Fibroblast of pulmonary artery (primary cell): ENCODE results near the gene DNTT.

Experiments
- DNase-seq: peaks from one replicate; pipeline ENCODE4 v3.0.0-alpha.2; 2010; ENCODE audit warnings: low read depth
- H3K4me3 ChIP-seq: replicated peaks from 2 replicates; pipeline ENCODE4 v1.5.1; 2011; ENCODE audit warnings: low read depth, mild to moderate bottlenecking, control low read depth, low read length, moderate library complexity
- TF ChIP-seq, protein P1 (sequence below): IDR thresholded peaks from 2 replicates; pipeline ENCODE4 v1.5.1; 2011; ENCODE audit warnings: mild to moderate bottlenecking, control low read depth, low read length, inconsistent platforms; ENCODE audit errors: missing control alignments

Gene DNTT

DNA sequence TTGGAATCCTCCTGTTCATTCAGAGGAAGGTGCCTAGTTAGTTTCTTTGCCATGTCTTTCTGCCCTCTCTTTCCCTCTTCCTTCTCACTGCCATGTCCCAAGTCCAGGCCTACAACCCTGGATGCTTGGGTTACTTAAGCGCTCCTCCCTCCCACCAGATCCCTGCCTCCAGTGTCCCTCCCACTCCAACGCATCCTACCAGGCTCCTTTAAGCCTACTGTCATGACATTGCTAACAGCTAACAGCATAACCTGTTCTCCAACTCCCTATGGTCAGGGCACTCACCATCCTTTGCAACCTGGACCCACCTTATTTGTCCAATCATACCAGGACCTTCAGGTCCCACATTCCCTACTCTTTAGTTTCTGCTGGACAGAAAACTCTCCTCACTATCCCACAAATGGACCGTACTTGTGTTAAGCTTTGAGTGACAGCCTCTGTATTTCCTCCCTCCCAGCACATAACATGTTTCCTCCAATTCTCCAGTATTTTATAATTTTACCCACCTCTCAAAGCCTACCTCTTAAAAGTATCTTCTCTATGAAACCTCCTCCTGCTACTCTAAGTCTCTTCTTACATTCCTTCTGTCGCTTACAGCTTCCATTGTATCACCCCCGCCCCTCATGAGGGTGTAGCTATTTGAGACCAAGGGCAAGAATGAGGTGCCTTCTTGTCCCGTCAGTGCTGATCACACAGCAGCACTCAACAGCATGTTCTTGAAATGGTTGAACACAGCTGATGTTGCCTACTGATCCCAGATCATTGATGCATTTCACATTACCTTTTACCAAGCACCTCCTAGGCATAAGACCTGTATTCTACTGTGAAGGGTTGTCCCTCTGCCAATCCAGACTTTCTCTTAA is 34.6 kb upstream of the DNTT start:
- H3K4me3 ChIP-seq = no peak overlapping the region
- no peak for DNase-seq
- TF ChIP-seq, protein P1, sequence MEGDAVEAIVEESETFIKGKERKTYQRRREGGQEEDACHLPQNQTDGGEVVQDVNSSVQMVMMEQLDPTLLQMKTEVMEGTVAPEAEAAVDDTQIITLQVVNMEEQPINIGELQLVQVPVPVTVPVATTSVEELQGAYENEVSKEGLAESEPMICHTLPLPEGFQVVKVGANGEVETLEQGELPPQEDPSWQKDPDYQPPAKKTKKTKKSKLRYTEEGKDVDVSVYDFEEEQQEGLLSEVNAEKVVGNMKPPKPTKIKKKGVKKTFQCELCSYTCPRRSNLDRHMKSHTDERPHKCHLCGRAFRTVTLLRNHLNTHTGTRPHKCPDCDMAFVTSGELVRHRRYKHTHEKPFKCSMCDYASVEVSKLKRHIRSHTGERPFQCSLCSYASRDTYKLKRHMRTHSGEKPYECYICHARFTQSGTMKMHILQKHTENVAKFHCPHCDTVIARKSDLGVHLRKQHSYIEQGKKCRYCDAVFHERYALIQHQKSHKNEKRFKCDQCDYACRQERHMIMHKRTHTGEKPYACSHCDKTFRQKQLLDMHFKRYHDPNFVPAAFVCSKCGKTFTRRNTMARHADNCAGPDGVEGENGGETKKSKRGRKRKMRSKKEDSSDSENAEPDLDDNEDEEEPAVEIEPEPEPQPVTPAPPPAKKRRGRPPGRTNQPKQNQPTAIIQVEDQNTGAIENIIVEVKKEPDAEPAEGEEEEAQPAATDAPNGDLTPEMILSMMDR = no peak

DNA sequence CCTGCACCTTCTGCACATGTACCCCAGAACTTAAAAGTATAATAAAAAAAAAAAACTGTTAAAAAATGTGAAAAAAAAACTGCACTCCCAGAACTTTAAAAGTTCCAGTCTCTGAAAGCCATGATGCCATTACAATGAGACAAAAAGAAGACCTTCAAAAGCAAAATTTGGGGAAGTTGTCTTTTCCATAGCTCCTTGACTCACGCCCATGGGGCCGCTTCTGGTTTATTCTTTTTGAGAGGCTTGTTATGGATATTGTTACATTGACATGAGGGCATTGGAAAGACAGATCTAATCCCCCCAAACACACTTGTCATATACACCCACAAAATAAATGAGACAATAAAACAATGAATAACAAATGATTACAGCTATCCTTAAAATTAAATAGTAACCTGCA is 33.7 kb upstream of the DNTT start:
- TF ChIP-seq, protein P1 = no peak
- no peak for DNase-seq
- H3K4me3 ChIP-seq = no peak overlapping the region

DNA sequence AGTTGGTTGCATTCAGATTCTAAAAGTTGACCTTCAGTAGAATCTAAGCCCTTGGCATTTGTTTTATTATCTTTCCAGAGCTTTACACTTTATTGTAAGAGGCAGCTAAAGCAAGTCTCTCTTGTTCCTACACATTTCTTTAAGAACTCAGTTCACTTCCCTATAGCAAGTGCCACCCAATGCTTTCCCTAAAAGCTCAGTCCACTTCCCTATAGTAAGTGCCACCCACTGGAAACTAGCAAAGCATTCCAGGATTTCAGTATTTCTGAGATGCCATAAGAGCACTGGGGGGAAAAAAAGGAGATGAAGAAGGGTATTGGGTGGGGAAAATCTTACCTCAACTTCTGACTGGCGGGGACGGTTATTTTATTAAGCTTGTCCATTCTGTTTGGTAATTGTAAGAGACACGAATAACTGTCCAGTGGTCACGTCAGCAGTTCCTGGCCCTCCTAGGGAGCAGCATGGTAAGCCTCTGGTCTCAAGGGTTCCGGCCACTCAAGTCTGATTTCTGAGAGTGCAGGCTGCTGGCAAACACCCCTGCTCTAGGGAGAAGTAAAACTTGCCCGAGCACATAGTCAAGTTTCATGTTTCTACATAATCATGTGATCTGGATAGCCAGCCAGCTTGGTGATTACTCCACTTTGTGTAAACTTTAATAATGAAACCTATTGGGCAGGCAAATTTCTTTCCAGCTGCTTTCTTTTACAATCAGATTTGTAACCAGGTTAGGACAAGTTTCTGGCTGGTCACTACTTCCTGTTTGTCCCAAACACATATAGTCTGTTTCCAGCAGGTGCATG is 33.0 kb upstream of the DNTT start, which contains the start of gene BLNK:
BLNK (minus strand) TSS at position 554 of the 800 bp plus-strand sequence; CDS start at position 383, 171 bp downstream.
- TF ChIP-seq, protein P1 = no peak
- H3K4me3 ChIP-seq = no peak within 1 kb of the TSS
- DNase-seq = peak; percentile 2

DNA sequence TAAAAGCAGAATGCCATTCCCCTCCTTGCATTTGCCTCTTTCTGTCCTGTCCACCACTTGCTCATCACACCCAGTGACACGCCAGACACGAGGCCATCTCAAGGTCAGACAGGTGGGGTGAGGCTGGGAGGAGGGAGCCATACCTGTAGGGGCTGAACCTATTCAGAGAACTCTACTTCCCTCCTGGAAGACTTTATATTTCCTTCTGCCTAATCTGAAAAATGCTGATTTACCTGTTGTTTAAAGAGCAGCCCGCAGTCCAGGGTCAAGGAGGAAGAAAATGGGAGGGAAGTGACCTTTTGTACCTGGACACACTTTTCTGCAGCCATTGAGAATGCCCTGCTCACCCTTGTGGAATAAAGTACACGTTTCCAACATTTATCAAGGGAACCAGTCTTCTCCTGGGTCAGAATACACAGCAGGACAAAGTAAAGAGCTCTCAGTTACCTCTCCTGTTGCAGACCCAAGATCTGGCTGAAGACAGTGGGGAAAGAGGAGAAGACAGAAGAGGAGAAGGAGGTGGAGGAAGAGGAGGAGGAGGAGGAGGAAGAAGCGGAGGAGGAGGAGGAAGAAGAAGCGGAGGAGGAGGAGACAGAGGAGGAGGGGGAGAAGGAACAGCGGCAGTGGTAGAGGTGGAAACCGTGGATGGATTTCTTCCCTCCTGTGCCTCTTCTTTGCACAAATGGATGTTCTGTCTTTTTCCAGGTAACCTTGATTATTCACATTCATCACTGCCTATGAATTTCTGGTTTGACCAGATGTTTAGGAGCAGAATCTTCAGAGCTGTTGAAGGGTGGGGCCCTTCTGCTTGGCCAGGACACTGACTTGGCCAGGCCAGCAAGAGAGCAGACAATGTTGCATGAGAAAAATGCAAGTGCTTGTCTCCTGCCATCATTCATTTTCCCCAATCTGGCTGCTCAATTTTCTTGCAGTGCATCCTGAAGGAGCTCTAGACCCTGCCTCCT is 31.6 kb upstream of the DNTT start:
- no peak for DNase-seq
- TF ChIP-seq, protein P1 = no peak
- no peak overlapping the region for H3K4me3 ChIP-seq

DNA sequence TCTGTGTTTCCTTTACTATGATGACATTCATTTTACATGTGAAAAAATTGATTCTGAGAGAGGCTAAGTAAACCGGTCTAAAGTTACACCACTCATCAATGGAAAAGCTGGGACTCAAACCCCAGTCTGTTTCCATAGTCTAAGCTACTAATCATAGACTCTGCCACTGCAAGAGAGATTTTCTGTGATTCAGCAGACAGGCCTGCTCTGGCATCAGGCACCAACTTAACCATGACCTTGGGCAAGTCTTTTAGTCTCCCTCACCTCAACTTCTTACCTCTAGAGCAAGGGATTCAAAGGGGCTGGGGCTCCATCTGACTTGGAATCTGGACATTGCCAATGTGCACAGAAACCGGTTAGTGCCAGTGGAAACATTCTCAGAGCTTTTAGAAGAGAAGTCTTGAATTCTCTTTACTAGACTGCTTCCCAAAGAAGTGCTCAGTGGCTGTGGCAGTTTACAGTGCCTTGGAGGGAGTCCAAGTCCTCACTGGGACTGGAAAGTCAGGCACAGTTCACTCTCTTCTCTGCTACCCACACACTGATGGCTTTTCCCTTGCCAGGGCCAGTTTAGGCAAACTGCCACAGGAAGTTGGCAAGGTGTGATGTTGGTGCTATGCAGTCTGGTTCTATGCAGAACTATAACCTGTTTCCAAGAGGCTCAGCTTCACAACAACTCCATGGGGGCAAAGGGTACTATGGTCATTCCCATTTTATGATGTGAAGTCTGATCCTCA is 28.4 kb upstream of the DNTT start:
- no peak overlapping the region for H3K4me3 ChIP-seq
- TF ChIP-seq, protein P1 = no peak
- DNase-seq = no peak

DNA sequence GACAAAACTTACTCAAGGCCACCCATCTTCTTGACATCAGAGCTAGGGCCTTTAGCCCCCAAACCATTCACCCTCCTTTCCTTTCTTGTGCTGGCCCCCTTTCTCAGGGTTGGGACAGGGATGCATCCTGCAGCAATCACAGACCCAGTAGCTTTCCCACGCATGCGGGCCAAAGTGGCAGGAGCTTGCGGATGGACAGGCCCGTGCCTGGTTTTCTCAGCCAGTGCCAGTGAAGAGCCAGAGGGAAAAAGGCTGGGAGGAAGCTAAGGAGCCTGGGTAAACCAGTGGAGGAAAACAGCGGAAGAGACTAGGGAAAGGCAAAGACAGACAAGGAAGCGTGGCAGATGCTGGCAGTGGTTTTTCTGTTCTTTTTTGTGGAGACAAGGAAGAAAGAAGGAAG is 27.8 kb upstream of the DNTT start:
- TF ChIP-seq, protein P1 = no peak
- DNase-seq = no peak
- H3K4me3 ChIP-seq = no peak overlapping the region
